Stimulated activated CD8-positive, alpha-beta memory T cell treated with anti-CD3 and anti-CD28 coated beads, Interleukin-12 subunit alpha, Interleukin-12 subunit beta, amount 100 ng/mL, for 24 hours (primary cell): ENCODE data around the gene OSBPL1A.
A peak's percentile ranks its signal among the peaks of the same experiment; 100 is the strongest.

Experiments
- DNase-seq: peaks from one replicate; pipeline ENCODE4 v3.0.0-alpha.2; 2020; ENCODE audit errors: extremely low read depth

Gene OSBPL1A

DNA sequence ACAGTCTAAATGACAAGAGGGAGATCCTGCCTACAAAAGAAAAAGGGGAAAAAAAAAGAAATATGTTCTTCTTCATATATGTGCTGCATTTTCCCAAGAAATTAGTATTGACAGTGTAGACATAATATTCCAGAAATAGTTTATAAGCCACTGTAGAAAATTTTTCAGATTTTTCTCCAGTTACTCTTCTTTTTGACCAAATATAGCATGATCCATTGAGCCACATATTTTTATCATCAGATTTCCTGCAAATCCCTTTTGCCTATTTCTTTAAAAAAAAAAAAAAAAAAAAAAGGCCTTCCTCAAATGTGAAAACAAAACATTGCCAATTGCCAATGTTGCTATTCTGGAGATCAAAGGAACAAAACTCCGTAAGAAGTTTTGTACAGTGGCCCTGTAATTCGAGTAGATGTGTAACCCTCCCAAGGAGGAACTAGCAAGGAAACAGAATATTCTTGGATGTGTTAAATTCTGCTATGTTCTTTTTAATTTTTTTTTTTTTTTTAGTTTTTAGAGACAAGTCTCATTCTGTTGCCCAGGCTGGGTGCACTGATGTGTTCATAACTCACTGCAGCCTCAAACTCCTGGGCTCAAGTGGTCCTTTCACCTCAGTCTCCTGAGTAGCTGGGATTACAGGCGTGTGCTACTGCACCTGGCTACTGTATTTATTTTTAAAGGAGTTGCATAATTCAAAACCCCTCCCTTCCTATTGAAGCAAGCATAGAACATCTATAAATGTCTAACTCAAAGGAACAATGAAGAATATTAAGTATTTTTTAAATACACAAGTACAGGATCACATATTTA lies 271.3 kb downstream of the OSBPL1A start:
- no peak for DNase-seq

- no peak for DNase-seq
These were observed 276.0 kb downstream of the OSBPL1A start for GRCh38 chr18:24121625-24122024.

GRCh38 chr18:24120676-24121075 lies 276.9 kb downstream of the OSBPL1A start:
- no peak for DNase-seq

- peak; percentile 28 for DNase-seq
These were observed 278.7 kb downstream of the OSBPL1A start for GRCh38 chr18:24118750-24119577.

GRCh38 chr18:24115628-24116027 lies 282.0 kb downstream of the OSBPL1A start:
- DNase-seq, result no peak

DNA sequence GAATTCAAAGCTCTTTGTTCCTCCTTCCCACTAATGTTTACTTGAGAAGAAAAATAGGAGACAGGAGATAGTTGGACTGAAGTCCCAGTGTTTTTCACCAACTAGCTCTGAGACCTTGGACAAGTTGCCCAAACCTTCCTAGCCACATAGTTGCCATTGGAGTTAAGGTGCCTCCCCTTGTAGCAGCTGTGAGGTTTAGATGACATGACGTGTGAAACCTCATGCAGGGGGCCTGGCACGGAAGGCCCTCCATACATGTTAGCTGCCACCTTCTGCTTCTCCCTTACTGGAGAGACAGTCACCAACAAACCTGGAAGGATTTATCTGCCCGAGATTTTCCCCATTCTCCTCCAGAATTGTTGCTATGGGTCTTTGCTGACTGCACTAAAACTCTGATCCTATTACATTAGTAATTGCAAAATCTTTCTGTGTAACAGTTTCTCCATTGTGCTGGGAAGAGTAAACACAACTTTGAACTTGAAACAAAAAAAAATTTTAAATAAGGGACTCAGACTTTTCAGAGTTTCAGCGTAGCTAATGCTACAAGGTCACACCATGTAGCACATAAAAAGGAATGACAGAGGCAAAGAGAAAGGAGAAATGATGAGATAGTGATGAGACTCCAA lies 282.6 kb downstream of the OSBPL1A start:
- no peak for DNase-seq

- no peak for DNase-seq
These were observed 284.6 kb downstream of the OSBPL1A start for GRCh38 chr18:24112874-24113615.

DNA sequence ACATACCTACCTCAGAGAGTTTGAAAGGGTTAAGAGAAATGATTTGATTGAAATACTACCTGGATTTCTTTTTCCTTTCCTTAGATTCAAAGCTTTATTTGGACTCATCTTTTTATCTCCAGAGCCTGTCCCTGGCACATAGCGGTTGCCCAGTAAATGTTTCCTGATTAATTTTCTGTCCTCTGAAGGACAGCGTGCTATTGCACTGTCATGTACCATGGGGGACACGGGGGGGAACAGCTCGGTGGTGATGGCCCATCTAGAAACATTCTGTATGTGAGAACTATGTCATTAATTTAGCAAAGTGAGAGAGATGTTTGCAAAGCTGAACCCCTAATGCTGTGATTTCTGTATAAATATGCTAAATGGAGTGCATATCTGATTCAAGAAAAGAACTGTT lies 285.2 kb downstream of the OSBPL1A start:
- DNase-seq, result no peak
